Fibroblast of skin of left biceps (primary cell): Measurements from ENCODE around the gene POLDIP2.
A peak's percentile ranks its signal among the peaks of the same experiment; 100 is the strongest.
"Not testable (repeated sequence)": the region's sequence is repeated elsewhere in the genome, so short reads cannot be mapped to it uniquely, and the experiment has no call there.

Source experiments
- DNase-seq, 2 experiments: peaks; one replicate each; pipeline ENCODE4 v3.0.0-alpha.2; 2013; ENCODE audit warnings: low read depth in 2 of 2

POLDIP2 gene

DNA sequence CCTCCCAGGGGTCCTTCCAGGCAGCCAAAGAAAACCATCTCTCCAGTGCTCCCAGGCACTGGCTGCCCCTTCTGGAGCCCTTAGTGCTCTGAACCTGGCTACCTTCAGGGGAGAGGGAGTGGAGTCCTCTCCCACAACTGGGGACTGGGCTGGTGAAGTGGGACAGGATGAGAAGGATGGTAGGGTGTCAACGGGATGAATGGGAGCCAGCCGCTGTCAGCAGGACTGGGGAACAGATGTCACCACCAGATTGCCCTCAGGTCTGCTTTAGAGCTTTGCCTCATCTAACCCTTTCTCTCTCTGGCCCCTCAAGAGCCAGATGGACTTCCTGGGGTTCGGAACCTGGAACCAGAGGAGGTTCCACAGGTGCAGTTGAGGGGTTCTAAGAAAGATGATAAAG, 8.2 kb upstream of the POLDIP2 start:
- DNase-seq: no peak

DNA sequence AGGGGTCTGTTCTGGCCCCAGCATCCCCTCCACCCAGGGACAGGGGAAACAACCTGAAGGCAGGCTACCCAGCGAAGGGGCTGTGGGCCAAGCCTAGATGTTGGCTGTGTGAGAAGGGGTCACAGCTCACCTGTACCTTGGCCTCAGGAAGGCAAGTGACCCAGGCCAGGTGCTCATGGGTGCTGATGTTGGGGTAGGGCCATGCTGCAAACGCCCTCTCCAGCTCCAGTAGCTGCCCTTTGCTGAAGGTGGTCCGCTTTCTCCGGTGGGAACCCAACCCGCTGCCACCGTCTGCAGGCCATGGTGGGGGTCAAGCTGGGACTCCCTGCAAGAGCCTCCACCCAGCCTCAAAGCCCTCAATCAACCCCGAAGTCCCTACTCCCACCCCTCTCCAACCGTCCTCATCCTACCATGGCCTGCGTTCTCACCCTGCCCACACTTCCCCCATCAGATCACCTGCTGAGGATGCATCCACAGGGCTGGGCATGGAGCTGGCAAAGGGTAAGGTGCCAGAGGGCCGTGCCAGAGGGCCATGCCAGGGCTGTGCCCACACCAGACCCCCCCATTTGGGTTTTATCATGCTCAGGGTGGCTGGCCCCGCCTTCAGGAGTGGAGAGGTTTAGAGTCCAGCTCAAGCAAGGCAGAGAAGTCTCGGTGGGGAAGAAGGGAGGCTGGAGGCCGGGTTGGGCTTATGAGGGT, 7.5 kb upstream of the POLDIP2 start, which contains the start of gene SEBOX:
Gene SEBOX (minus strand): TSS at position 535 of the 699 bp plus-strand sequence. CDS start 48 bp downstream, at position 487.
- DNase-seq: no peak

DNA sequence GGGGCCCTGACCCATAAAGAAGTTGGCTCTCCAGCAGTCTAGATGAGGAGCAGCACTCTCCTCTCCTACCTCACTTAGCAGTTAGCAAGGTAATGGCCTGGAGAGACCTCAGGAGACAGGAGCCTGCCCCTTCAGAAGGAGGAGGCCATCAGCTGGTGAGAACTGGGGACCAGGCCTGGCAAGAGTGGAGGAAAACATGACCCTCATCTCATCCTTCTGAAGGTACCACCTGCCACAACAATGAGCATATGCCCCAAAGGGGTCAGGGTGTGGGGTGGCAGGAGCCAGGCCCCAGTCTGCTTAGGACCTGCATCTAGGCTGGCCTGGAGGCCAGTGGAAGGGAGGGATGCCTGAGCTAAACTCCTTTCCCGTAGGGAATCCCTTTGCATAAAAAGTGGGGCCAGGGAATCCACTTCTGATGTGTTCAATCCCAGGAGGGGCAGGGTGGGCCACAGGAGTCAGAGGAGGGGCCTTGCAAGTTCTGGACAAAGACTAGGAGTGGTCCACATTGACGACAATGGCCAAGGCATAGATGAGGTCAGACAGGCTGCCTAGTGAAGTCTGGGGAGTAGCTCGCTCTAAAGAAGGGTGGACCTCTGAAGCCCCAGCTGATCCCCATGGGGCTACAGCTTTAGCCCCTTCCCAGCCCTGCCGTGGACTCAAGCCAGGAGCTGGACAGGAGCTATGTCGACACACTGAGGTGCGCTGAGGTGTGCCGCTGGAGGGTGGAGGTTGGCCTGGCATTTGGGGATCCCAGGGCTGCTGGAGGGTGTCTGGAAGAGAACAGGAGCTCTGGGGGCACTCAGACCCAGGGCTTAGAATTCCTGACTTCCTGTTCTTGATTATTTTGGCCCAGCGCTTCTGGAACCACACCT, 6.7 kb upstream of the POLDIP2 start:
- no peak for DNase-seq

DNA sequence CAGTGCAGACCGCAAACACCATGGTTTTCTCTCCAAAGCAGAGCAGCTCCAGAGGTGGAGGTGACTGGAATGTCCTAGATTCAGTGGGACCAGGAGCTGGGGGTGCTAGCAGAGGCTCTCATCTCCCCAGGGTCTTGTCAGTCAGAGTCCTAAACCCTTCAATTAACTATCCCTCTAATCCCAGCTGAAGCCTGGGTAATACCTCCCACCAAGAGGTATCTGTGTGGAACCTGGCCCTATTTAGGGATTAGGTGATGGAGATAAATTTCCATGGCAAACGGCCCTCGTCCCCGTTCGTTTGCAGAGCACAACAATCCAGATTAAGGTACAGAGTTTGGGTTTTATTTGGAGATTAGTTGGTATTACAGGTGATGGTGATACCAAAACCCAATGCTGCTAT, 5.9 kb upstream of the POLDIP2 start:
- DNase-seq: no peak

DNA sequence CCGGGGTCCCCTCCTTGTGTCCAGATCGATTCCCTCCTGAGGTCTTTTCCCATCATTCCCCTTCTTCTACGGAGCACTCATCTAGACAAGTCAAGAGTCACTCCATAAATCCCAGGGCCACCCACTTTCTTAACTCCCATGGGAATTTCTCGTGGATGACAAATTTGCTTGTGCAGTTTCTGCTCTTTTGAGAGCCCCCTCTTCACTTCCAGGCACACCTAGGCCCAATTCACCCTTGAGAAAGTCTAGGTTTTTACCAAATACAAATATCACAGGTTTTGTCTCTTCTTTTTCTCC, 522 bp upstream of the POLDIP2 start:
- DNase-seq: no peak

DNA sequence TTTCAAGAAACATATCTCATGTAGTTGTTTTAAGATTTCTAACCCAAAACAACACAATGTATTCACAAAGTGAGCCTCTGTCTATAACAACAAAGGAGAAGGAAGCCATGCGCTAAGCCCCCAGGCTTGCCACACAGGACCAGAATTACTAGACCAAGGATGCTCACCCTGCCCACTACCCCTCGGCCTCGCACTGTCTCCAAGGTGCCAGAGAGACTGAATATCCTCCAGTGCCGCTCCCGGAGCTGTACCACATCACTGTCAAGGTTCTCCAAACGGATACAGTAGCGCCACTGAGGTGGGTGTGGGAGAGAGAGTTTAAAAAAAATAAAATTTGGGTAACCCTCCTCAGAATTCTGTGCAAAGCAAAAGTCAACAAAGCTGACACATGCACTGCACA, 7.1 kb downstream of the POLDIP2 start:
- DNase-seq: no peak

DNA sequence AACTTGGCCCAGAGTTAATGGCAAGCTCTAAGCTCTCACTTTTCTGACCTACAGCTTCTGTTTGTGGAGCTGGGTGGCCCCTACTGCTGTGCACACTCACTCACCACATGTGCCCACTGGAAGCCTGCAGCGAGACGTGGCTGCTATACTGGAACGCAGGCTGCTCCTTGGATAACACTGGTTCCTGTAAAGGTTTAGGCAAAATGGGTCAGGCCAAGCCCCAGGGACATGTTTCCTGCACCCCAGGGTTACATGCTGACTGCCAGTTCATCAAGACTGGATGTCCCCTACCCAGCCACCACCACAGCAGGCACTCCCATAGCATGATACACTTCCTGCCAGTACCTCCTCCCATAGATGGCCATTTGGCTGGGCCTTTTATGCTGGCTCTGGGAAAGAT, 8.3 kb downstream of the POLDIP2 start:
- no peak for DNase-seq

DNA sequence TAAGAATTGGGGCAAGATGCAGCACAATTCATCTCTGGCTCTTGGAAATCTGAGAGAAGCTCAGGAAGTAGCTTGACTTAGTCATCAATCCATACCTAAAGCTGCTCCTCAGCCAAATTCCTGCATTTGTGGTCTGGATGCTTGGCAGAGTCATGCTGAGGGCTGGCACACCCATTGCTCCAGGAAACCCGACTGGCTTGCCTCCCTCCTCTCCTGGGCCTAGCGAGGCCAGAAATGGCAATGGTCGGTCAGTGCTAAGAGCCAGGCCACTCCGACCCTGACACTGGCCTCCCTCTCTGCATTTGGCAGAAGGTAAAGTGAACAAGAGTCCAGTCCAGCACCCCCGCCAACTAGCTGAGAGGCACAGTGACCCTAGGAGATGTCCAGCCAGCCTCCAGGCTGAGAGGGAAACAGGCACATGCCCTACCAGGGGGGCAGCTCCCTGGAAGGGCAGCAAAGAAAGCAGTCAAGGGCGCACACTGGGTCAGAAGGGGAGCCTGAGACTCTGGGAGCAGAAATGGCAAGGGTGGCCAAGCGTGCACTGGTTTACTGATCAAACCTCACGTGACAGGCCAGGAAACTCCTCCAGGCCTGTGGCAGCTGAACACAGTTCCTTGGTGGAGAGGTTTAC, 10.0 kb downstream of the POLDIP2 start:
- peak; percentile 50 to 53 for DNase-seq

DNA sequence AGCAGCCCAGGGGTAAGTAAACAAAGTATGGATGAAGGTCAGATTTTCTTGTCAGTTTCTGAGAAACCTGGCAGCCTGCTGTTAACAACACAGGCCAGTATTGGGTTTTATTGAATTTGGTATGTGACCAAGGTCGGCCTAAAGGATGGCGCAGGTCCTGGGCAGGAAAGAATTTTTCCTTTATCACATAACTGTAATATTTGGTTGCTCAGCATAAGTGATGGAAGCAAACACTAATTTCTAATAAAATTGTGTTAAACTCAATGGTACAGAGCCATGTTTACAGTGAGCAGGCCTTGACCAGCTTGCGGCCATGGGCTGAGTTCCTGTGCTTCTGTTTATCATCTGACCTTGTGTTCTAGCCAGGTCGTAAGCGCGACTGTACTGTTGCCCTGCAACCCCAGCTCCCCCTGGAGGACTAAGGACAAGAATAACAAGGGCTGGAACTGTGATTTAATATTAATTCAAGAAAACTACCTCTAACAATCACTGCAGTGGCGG, 10.5 kb downstream of the POLDIP2 start:
- no peak for DNase-seq

DNA sequence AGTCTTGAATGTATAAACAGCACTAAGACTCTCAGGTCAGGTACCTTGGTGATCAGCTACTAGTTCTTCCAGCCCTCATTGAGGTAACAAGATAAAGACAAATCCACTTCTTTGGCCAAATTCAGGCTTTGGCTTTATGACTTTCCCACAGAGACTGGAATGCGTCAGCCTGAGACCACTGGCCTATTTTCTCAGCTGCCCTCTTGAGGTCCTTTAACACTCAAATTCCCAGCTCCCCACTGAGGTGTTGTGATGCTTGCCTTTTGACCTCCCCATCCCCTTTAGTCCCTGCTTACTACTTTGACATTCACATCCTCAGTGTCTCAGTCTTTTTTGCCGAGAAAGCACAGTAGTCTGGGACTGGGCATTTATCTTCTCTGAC, 11.1 kb downstream of the POLDIP2 start:
- no peak for DNase-seq

DNA sequence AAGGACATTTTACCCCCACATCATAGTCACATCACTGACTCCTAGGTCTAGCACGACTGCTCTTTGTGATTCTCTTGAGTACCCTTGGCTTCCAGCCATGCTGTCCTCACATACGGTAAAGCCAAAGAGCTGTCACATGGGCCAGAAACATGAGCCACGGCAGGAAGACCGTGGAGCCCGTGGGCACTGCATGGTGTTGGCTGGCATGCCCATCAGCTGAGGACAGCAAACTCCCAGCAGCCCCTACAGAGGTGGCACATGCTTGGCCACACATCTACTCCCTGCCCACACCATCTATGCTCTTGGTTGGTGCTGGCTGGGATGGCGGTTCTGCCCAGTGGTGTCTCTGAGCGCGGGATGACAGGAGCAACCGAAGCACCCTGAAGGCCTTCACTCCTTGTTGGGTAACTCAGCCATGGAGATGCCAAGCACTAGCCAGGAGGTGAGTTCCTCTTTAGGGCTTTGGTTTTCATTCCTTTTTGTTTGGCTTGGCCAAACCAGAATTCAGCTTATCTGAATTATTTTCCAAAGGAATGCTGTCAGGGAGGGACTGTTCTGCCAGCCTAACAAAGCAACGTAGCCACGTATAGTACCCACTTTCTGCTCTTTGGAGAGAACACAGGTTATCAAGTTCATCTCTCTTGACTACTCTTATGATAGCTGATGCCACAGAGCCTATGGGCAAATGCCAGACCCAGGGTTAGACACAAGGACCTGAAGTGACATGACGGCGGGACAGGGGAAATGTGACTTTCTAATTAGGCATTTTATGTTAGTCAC, 11.7 kb downstream of the POLDIP2 start:
- no peak for DNase-seq

DNA sequence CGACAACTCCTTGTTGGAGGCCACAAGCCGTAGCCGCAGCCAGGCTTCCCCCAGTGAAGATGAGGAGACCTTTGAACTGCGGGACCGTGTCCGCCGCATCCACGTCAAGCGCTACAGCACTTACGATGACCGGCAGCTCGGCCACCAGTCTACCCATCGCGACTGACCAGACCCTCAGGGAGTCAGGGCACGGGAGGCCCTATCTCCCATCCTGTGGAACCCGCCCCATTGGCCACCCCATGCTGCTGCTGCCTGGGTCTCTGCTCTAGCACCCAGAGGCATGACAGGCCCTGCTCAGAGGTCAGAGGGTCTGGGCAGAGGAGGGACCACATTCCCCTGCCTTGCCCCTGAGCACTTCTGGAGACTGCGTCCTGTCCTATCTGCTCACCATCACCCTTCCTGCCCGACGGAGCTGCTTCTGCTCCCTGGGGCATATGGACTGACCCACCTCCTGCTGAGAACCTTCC, 12.9 kb downstream of the POLDIP2 start:
- DNase-seq: no peak

DNA sequence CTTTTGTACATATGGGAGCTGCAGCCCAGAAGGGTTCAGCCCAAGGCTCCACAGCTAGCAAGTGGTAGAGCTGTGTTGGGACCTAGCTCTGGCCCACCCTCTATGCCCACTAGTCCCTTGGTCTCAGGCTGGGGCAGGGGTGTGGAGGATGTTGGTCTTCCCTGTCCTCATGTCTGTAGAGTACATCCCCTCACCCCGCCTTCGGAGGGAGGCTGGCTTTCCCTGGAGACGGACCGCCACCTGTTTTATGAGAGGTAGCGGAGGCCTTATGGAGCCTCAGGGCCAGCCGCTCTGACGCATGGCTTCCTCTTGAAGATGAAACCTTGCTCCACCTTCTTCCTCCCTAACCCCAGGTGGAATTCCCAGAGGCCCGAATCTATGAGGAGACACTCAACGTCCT, 13.3 kb downstream of the POLDIP2 start:
- no peak for DNase-seq

DNA sequence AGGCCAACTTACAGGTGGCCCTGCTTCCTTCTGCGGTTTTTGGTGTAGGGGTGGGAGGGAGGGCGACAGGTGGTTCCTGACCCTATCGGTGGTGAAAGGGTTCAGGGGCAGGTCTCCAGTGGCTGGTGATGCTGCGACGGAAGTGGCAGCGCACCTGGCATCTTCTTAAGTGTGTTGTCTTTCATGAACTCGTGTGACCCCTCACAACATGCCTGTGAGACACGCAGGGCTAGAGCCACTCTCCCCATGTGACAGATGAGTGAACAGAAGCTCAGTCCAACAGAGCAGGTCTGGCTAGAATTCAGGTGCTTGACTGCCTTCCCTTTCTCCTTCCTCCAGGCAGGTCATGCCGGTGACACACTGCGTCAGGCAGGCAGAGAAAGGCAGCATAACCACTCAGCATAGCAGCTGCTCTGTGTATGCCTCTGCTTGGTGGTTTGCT, 13.8 kb downstream of the POLDIP2 start:
- DNase-seq: no peak

DNA sequence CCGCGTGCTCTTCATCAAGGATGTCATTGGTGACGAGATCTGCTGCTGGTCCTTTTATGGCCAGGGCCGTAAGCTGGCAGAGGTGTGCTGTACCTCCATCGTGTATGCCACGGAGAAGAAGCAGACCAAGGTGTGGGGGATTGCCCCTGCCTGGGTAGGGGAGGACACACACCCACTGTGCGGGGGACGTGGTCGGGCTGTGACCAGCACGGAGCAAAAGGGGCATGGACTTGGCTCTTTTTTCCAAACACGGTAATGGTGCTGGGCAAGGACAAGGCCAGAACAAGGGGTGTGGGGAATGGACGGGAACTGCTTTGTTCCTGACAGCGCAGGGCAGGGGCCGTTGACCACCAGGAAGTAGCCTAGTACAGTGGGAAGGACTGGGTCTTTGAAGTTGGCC, 15.0 kb downstream of the POLDIP2 start:
- no peak for DNase-seq

DNA sequence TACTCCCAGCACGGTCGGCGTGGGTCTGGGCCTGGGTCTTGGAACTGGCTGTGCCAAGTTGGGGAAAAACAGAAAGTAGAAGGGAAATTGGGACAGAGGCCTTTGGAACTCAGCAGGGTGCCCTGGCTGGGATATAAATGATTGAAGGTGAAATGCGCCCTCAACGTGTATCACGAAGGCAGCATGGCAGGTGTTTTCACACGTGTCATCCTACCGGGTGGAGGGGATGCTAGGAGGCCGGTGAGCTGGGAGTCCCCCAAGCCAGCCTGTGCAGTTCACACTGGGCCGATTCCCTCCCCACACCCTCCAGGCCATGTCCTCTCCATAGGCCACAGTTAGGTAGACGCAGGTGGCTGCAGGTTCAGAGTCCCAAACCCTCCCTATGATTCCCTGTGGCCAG, 15.8 kb downstream of the POLDIP2 start:
- no peak for DNase-seq

DNA sequence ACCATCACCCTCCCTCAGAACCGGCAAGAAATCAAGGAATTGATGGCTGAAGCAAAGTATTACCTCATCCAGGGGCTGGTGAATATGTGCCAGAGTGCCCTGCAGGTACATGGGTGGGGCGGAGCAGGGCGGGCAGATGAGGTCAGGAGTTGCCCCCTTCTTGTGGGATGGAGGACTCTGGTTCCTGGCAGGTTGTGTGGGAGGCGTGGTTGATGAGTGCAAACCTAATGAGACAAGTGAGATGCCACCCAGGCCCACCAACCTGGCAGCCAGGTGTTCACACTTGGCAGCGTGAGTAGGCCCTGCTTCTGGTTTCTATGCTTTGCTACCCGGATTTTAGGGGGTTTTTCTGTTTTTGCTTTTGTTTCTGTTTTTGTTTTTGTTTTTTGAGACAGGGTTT, 17.0 kb downstream of the POLDIP2 start:
- no peak for DNase-seq

DNA sequence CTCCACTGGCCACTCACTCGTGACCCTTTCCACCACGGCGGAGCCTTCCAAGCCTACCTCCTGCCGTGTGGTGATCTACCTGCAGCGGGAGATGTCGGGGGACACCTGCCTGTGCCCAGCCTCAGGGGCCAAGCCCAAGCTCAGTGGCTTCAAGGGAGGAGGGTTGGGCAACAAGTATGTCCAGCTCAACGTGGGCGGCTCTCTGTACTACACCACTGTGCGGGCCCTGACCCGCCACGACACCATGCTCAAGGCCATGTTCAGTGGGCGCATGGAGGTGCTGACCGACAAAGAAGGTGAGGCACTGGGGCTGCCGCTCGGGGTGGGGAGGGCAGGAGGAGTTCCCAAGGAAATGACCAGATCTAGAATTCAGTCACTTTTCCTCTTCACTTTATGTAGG, 17.9 kb downstream of the POLDIP2 start:
- DNase-seq: no peak

DNA sequence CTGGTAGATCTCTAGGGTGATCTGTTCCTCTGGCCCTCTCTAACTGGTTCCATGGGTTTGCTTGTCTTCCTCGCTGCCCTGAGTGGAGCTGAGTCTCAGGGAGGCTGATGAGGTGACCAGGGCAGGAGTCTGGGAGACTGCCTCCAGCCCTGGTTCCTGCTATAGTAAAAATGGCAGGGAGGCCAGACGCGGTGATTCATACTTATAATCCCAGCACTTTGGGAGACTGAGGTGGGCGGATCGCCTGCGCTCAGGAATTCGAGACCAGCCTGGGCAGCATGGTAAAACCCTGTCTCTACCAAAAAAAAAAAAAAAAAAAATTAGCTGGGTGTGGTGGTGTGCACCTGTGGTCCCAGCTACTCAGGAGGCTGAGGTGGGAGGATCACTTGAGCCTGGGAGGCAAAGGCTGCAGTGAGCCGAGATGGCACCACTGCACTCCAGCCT, 18.5 kb downstream of the POLDIP2 start:
- not testable (repeated sequence) for DNase-seq

DNA sequence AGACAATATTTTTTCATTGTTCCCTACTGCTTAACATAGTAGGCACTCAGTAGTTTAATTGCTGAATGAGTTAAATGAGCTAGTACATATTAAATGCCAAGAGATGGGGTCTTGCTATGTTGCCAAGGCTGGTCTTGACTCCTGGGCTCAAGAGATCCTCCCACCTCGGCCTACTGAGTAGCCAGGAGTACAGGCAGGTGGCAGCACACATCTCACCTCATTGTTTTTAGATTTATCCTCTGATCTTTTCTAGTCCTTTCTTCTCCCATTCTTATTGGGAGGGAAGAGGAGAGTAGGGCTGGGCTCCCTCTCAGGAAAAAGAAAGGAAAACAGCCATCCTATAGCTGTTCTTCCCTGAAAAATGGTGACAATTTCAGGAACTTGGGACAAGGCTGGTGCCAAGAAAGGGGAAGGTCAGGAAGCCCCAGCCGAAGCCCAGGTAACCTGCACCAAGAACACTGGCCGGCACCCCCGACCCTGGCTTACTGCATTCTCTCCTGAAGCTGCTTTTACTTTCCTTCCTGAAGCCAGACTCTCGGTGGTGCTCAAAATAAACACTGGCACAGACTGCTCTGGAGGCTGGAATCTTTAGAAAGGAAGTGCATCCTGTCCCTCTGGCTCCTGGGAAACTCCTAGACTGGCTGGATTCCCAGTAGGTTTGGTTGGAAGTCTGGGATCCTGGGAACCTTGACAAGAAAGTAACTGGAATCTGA, 19.1 kb downstream of the POLDIP2 start:
- DNase-seq: peak; percentile 17 to 20
